GM18907 (cell line): ENCODE data around the gene TCF23.
"Not testable (repeated sequence)": the region's sequence is repeated elsewhere in the genome, so short reads cannot be mapped to it uniquely, and the experiment has no call there.

Source experiments
- ATAC-seq: cut with Tn5 transposase; IDR thresholded peaks from one replicate; pipeline ENCODE4 v1.9.1; 2021; ENCODE audit warnings: mild to moderate bottlenecking, moderate library complexity; ENCODE audit not compliant: unreplicated experiment

TCF23 gene

DNA sequence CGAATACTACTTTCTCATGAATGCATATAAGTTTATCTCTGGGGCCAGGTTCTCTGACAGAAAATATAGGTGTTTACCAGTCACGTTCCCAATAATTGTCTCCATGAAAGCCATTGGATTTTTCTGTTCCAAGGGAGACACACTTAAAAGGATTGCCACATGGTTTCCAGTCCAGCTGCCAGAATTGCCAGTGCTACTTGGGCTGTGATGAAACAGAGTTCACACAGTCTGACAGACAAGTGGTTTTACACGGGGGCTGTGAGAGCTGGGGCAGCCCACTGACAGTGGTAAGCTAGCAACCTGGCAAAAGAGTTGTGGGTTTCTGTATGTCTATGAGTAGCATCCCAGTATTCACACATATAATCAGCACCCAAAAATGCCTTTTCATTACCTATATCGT lies 35.3 kb downstream of the TCF23 start:
- no peak for ATAC-seq

- no peak for ATAC-seq
Observed at GRCh38 chr2:27185331-27186026, 36.7 kb downstream of the TCF23 start.

DNA sequence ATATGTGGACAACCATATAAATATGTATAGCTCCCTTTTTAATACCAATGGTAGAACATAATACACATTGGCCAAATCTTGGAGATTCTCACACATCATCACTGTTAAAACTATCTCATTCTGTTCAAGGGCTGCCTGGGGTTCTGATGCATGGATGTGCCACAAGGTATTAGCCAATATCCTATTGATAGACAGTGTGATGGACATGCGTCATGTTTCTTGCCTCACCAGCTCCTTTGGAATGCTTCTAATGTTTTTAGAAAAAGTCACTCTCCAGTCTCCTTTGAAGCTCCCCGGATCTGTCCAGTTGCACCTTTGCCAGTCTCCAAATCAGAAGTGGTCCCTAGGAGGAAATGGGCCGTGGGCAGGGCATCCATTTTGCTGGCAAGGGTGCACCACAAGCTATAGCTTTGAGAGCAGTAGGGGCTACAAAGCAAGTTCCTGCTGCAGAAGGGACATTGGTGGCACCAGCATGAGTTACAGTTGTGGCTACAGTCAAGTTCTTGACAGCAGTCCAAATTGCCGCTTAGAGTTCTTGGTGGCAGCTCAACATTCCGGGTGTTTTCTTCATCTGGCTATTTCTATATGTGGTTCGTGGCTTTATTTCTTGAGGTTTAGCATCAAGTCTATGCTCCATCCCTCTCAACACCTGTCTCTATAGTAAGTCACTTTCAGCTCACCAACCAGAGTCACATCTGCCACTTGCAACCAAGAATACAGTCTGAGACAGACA lies 38.0 kb downstream of the TCF23 start:
- no peak for ATAC-seq

GRCh38 chr2:27189989-27190388 lies 41.2 kb downstream of the TCF23 start:
- no peak for ATAC-seq

DNA sequence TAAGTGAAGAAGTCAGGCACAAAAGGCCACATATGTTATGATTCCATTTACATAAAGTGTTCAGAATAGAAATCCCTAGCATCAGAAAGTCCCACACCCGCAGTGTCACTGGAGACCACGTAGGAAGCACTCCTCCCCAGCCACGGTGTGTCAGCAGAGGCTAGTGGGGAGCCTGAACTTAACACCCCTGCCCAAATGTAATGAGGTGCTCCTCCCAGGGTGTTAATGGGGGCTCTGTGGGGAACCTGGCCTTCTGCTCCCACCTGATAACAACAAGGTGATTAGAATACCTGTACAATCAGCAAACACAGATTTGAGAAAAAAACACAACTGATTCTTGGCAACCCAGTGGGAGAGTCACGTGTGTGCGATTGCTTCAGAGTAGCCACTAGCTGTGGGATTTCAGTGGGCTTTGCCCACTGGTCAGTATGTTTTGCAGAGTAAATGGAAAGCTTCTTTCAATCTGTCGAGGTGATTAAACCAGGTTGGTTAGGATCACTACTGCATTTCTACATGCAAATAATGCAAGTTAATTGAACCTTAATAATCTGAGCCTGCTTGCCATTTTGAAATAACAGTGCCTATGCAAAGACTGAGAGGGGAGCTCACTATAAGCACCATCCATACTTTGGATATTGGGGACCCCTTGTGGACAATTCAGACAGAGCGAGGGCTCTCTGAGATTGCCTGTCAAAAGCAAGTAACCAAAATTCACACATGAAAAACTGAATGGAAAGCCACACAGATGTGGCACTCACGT lies 42.4 kb downstream of the TCF23 start:
- no peak for ATAC-seq

DNA sequence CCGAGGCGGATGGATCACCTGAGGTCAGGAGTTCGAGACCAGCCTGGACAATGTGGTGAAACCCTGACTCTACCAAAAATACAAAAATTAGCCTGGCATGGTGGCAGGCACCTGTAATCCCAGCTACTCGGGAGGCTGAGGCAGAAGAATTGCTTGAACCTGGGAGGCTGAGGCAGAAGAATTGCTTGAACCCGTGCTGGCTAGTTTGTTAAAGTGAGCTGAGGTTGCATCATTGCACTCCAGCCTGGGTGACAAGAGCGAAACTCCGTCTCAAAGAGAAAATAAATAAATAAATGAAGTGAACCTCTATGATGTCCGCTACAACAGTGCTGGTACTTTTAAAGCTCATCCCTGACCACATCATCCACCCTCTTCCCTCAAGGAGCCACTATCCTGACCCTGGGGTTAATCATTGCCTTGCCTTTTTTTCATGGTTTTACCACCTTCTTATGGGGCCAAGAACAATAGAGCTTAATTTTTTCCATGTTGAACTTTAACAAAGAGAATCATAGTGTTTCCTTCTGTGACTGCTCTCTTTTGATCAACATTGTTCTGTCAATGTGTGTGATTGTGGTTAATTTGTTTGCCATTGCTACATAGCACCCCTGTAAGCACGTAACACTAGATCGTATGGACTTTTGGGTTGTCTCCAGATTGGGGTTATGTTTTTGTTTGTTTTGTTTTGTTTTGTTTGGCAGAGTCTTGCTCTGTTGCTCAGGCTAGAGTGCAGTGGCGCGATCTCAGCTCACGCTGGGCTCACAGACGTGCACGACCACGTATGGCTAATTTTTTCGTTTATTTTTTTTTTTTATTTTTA lies 45.9 kb downstream of the TCF23 start:
- no peak for ATAC-seq

DNA sequence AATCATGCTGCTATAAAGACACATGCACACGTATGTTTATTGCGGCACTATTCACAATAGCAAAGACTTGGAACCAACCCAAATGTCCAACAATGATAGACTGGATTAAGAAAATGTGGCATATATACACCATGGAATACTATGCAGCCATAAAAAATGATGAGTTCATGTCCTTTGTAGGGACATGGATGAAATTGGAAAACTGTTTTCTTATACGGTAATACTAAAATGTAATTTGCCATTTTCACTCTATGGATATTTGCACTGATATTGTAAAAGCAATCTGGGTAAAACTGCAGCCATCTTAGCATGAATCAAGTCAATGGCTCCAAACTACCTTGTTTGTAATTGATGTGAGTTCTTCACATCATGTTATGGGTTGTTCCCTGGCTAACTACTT lies 47.0 kb downstream of the TCF23 start:
- not testable (repeated sequence) for ATAC-seq

DNA sequence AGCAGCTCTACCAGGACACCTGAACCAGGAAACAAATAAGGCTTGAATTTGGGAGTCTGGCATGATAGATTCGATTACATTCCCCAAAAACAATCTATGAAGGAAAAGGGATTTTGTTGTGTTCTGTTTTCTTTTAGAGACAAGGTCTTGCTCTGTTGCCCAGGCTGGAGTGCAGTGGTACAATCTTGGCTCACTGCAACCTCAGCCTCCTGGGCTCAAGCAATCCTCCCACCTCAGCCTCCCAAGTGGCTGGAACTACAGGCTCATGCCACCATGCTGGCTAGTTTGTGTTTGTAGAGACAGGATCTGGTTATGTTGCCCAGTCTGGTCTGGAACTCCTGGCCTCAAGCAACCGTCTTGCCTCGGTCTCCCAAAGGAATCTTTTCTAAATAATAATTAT lies 49.3 kb downstream of the TCF23 start:
- not testable (repeated sequence) for ATAC-seq

GRCh38 chr2:27198627-27199026 lies 49.8 kb downstream of the TCF23 start:
- ATAC-seq = no peak

DNA sequence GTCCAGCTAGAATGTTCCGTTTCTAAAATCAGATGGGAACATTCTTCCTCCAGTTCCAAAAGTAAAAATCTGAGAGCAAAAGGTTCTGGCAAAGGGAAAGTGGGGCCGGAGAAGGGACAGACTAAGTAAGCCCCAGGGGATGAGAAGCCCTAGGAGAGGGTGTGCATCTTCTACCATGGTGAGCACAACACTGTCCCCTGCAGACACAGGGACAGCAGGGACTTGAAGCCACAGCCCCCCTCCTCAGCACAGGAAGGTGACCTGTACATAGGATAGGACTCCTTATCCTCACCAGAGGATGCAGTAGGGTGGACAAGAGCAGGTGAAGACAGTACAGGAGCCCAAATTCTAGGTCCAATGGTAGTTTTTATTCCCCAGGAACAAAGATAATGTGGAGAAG lies 50.4 kb downstream of the TCF23 start:
- no peak for ATAC-seq

- no peak for ATAC-seq
Observed at GRCh38 chr2:27201675-27202074, 52.9 kb downstream of the TCF23 start.

- no peak for ATAC-seq
Observed at GRCh38 chr2:27202854-27203253, 54.0 kb downstream of the TCF23 start.

DNA sequence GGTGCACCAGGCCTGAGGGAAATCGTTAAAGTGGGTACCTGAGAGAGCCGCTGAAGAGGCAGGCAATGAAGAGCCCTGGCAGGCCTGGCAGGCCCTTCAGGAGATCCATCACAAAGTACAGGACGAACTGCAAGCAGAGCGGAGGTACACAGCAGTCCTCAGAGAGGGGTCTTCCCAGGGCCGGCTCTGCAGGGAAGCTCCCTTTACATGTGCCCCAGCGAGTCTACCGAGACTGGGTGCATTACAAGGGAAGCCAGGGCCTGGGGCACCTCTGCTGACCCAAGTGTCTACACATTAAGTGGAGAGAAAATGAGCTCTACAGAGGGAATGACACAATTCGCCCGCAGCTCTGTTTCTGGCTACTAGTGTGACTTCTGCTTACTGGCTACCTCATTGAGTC lies 54.9 kb downstream of the TCF23 start:
- no peak for ATAC-seq

DNA sequence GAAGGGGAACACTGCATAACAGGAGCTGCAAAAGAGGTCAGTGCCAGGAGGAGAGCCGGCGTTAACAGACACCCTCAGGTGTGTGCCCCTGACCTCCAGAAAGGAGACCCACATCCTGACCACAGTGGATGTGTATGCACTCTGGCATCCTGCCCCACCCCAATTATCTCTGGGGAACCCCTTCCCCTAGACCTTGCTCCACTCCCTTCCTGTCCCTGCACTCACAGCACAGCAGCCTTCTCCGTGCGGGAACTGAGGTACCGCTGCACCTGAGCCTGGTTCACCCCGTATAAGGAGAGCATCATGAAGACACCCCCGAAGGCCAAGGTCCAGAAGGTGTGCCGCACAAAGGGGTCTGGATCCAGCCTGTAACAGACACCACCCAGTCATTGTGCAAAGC lies 55.8 kb downstream of the TCF23 start:
- ATAC-seq = no peak

- ATAC-seq = no peak
Observed at GRCh38 chr2:27205206-27205605, 56.4 kb downstream of the TCF23 start.

DNA sequence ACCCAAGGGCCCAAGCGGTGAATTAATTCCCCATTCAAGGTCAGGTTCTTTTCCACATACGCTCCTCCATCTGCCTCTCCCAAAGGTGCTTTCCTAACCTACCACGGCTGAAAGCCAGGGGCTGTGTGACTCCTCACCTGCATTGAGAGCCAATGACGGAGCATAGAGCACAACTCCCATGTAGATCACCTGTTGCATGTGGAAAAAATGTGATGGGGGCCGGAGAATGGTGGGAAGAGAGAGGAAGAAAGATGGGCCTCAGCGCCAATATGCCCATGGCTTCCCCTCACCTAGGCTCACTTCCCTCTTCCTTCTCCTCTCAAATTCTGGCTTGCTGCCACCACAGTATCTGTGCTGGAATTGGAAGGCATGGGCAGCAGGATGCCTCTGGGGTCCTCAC lies 57.5 kb downstream of the TCF23 start:
- ATAC-seq = no peak
